ENCODE results near the gene ERFE.

Gene ERFE

GRCh38 chr2:238216651-238217184 lies 57.9 kb downstream of the ERFE start:
- DNase-seq (ENCODE audit: low spot score) = no peak
- Histone ChIP-seq H3K79me1 (ENCODE audit: low read depth, low read length) (no peaks in the 10 kb centered on the region), H3K4me2 (ENCODE audit: insufficient read depth, low read length, poor library complexity, severe bottlenecking) (no peak overlapping the region), H3K4me1 (ENCODE audit: control insufficient read depth in 2 of 2, insufficient read depth in 1 of 2, low read depth in 1 of 2, low read length in 2 of 2) (peaks cover 5 to 14% of the 10 kb centered on the region in 2 donors), H2BK5ac (ENCODE audit: low read length) (no peak overlapping the region), H4K8ac (ENCODE audit: low read depth, low read length) (no peak overlapping the region), H3K23ac (ENCODE audit: low read depth, low read length, poor library complexity) (no peak overlapping the region), H2AK5ac (ENCODE audit: low read depth, low read length) (no peak overlapping the region), H2BK120ac (ENCODE audit: low read depth, low read length) (no peak overlapping the region), H3K14ac (ENCODE audit: low read length) (peak overlapping the region; percentile 5), H2BK15ac (ENCODE audit: low read length) (no peak overlapping the region), H3K36me3 (replicated peaks in 1 of 2; ENCODE audit: control insufficient read depth in 2 of 2, insufficient read depth in 2 of 2, low read length in 2 of 2) (peaks cover 0 to 2% of the 10 kb centered on the region in 2 donors), H2BK12ac (ENCODE audit: low read length) (no peak overlapping the region), H2AFZ (ENCODE audit: low read length) (peak overlapping the region; percentile 65), H3K9me3 (replicated peaks in 1 of 2; ENCODE audit: control insufficient read depth in 2 of 2, insufficient read depth in 1 of 2, low read depth in 1 of 2, low read length in 2 of 2) (peaks cover 2 to 11% of the 10 kb centered on the region in 2 donors), H3K4me3 (ENCODE audit: low read length in 2 of 2) (no peak overlapping the region), H3K27ac (replicated peaks; ENCODE audit: low read length) (no peak overlapping the region), H3K9ac (ENCODE audit: low read depth, low read length, poor library complexity) (no peak overlapping the region), H3K4ac (ENCODE audit: low read length) (no peak overlapping the region), H3K27me3 (ENCODE audit: control insufficient read depth in 3 of 3, insufficient read depth in 3 of 3, low read depth in 1 of 3, low read length in 3 of 3) (no peaks in the 10 kb centered on the region), H4K91ac (ENCODE audit: low read depth, low read length, poor library complexity) (no peak overlapping the region), H3K18ac (ENCODE audit: low read length) (peak overlapping the region; percentile 11)
- no CpG with 5 or more reads among the region's 2 CpGs for WGBS, 2 donors (ENCODE audit: extremely low coverage in 2 of 2, insufficient read length in 2 of 2, insufficient replicate concordance in 1 of 2)
